ENCODE data around the gene NXF2.
"Not testable (repeated sequence)": the region's sequence is repeated elsewhere in the genome, so short reads cannot be mapped to it uniquely, and the experiment has no call there.

The NXF2 gene

GRCh38 chrX:102246893-102247292 is at the start of gene NXF2:
TSS of gene NXF2 (plus strand) at chrX:102247167. CDS start at chrX:102307079, 59,912 bp downstream.
- not testable (repeated sequence) for FAIRE-seq; DNase-seq (ENCODE audit: extremely low spot score, insufficient read length, low read depth)

- not testable (repeated sequence) for FAIRE-seq; DNase-seq (ENCODE audit: extremely low spot score, insufficient read length, low read depth)
These were observed 39.0 kb upstream of the NXF2 start for GRCh38 chrX:102207940-102208339.

GRCh38 chrX:102214986-102215385 is 32.0 kb upstream of the NXF2 start, which contains the start of gene TCP11X1:
TSS of gene TCP11X1 (plus strand) at chrX:102215301.
- not testable (repeated sequence) for DNase-seq (ENCODE audit: extremely low spot score, insufficient read length, low read depth); FAIRE-seq

- not testable (repeated sequence) for FAIRE-seq; DNase-seq (ENCODE audit: extremely low spot score, insufficient read length, low read depth)
These were observed 30.5 kb upstream of the NXF2 start for GRCh38 chrX:102216497-102216896.

GRCh38 chrX:102235678-102236077 is 11.3 kb upstream of the NXF2 start:
- DNase-seq (ENCODE audit: extremely low spot score, insufficient read length, low read depth); FAIRE-seq: not testable (repeated sequence)

- DNase-seq (ENCODE audit: extremely low spot score, insufficient read length, low read depth); FAIRE-seq: not testable (repeated sequence)
These were observed 6.7 kb upstream of the NXF2 start for GRCh38 chrX:102240265-102240664.

- not testable (repeated sequence) for FAIRE-seq; DNase-seq (ENCODE audit: extremely low spot score, insufficient read length, low read depth)
These were observed 25.3 kb downstream of the NXF2 start for GRCh38 chrX:102272231-102272630.

GRCh38 chrX:102338162-102338561 is 91.2 kb downstream of the NXF2 start:
- no peak for DNase-seq (ENCODE audit: extremely low spot score, insufficient read length, low read depth)
- no peak for FAIRE-seq

- FAIRE-seq (no peak), DNase-seq (ENCODE audit: extremely low spot score, insufficient read length, low read depth) (no peak)
These were observed 92.6 kb downstream of the NXF2 start for GRCh38 chrX:102339312-102340298.

- DNase-seq (ENCODE audit: extremely low spot score, insufficient read length, low read depth) (no peak), FAIRE-seq (no peak)
These were observed 94.9 kb downstream of the NXF2 start for GRCh38 chrX:102341867-102342266.

GRCh38 chrX:102345916-102346315 is 98.9 kb downstream of the NXF2 start:
- no peak for DNase-seq (ENCODE audit: extremely low spot score, insufficient read length, low read depth)
- FAIRE-seq: no peak

All from GM18507 (cell line).